OCI-LY3 (cell line): ENCODE measurements around the gene WDR72.

ENCODE experiments used
- H2AFZ ChIP-seq: fragments of 200-600, 300-600 bp; shearing (Covaris generic); 2 replicates; pipeline ENCODE4 v1.6.0; 2014; ENCODE audit warnings: antibody characterized with exemption, low read depth, low read length
- H3K27ac ChIP-seq: fragments of 200-600, 300-600 bp; sonication (generic); 2 replicates; pipeline ENCODE4 v1.5.1; 2014; ENCODE audit warnings: mild to moderate bottlenecking, low read length, moderate library complexity, mixed read lengths
- H3K27me3 ChIP-seq: fragments of 200-600, 300-600 bp; sonication (generic); 2 replicates; pipeline ENCODE4 v1.6.1; 2014; ENCODE audit warnings: low read depth, low read length, mixed read lengths
- H3K36me3 ChIP-seq: fragments of 200-600, 300-600 bp; sonication (generic); replicated peaks from 2 replicates; pipeline ENCODE3; 2014; ENCODE audit warnings: low read depth, low read length, mixed read lengths
- H3K4me1 ChIP-seq: fragments of 300-600, 200-600 bp; sonication (generic); 2 replicates; pipeline ENCODE4 v1.6.1; 2014; ENCODE audit warnings: low read length, mixed read lengths
- H3K4me2 ChIP-seq: fragments of 200-600, 300-600 bp; sonication (generic); 2 replicates; pipeline ENCODE4 v1.6.1; 2014; ENCODE audit warnings: low read length, mixed read lengths
- H3K4me3 ChIP-seq: fragments of 300-600, 200-600 bp; sonication (generic); 2 replicates; pipeline ENCODE4 v1.5.1; 2014; ENCODE audit warnings: antibody characterized with exemption, mild to moderate bottlenecking, low read length, moderate library complexity
- H3K79me2 ChIP-seq: fragments of 300-600, 200-600 bp; shearing (Covaris generic); 2 replicates; pipeline ENCODE4 v1.6.1; 2014; ENCODE audit warnings: mild to moderate bottlenecking, low read length, mixed read lengths
- H3K9ac ChIP-seq: fragments of 300-600, 200-600 bp; shearing (Covaris generic); 2 replicates; pipeline ENCODE4 v1.6.0; 2014; ENCODE audit warnings: mild to moderate bottlenecking, low read length, moderate library complexity
- H3K9me3 ChIP-seq: fragments of 200-600, 300-600 bp; shearing (Covaris generic); 2 replicates; pipeline ENCODE4 v1.6.1; 2014; ENCODE audit warnings: low read length, mixed read lengths; ENCODE audit not compliant: insufficient read depth
- H4K20me1 ChIP-seq: fragments of 200-600, 300-600 bp; sonication (generic); 2 replicates; pipeline ENCODE4 v1.6.1; 2016; ENCODE audit warnings: low read length, mixed read lengths; ENCODE audit not compliant: insufficient read depth
- CTCF ChIP-seq: fragments of 200-600, 300-600 bp; sonication (generic); IDR thresholded peaks from 2 replicates; pipeline ENCODE4 v1.5.1; 2014; ENCODE audit warnings: antibody characterized with exemption, low read length, low read depth
- EZH2phosphoT487 ChIP-seq: fragments of 200-600 bp; shearing (Covaris generic); IDR thresholded peaks from 2 replicates; pipeline ENCODE4 v1.6.1; 2018; ENCODE audit warnings: antibody characterized with exemption, mixed run types, low read depth

Gene WDR72

DNA sequence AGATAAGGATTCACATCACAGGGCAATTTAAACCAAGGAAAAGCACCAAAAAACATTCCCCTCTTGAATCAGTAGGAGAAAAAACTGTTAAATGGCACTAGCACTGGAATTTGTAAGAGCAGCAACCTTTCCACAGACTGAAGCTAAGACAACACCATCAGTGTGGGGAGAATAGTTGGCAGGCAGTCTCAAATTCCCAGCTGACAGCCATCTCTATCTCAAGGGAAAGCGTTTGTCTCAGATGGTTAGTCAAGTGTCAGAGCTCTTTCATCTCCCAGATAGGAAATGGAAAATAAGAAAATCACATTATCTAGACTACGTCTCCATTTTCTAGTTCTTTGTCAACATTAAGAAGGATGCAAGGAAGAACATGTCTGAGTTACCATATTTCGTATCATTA lies 228.7 kb downstream of the WDR72 start:
- H3K9me3 ChIP-seq, result no peaks in the 10 kb centered on the region
- H2AFZ ChIP-seq, result no peak overlapping the region
- H3K4me2 ChIP-seq, result no peak overlapping the region
- no peak overlapping the region for H3K4me3 ChIP-seq
- H3K27ac ChIP-seq, result no peak overlapping the region
- H3K36me3 ChIP-seq, result no peaks in the 10 kb centered on the region
- H3K27me3 ChIP-seq, result no peaks in the 10 kb centered on the region
- H3K4me1 ChIP-seq, result no peaks in the 10 kb centered on the region
- H4K20me1 ChIP-seq, result no peaks in the 10 kb centered on the region
- H3K9ac ChIP-seq, result no peak overlapping the region
- H3K79me2 ChIP-seq, result no peaks in the 10 kb centered on the region
- TF ChIP-seq CTCF (no peak), EZH2phosphoT487 (no peak)

DNA sequence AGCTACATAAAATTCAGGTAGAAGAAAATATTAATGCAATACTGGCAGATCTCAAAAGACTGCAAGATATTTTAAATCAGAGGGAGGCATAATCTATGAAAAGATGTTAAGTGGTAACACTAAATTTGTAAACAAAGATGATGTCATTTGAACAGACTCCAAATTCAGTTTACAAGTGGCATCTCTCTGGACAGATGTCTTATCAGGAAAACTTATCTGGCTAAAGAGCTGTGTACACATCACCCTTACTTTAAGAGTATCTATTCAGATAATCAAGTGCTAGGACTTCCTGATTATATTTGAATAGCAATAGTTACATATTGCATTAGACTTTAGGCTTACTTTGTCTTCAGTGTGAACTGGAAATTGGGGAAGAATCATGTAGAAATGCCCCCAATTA lies 231.5 kb downstream of the WDR72 start:
- Histone ChIP-seq H3K4me1 (no peaks in the 10 kb centered on the region), H3K79me2 (no peaks in the 10 kb centered on the region), H3K27me3 (no peaks in the 10 kb centered on the region), H3K9ac (no peak overlapping the region), H4K20me1 (no peaks in the 10 kb centered on the region), H3K4me2 (no peak overlapping the region), H3K9me3 (no peaks in the 10 kb centered on the region), H3K27ac (no peak overlapping the region), H3K36me3 (no peaks in the 10 kb centered on the region), H3K4me3 (no peak overlapping the region), H2AFZ (no peak overlapping the region)
- TF ChIP-seq CTCF (no peak), EZH2phosphoT487 (no peak)

DNA sequence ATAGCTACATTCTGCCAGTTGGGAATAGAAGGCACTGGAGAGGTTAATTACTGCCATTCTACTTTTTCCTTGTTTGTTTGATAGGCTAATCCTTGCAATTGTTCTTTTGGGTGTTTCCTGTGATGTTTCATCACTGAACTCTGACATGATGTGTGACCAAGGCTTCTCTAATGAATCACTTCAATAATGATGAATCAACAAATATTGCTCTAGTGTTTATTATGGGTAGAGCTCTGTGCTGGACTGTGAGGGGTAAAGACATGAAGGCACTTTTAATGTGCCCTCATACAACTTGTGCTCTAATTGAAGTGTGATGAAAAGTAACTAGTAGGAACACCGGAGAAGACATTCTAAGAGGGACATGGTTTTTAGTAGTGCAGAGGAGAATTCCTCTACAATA lies 233.6 kb downstream of the WDR72 start:
- H3K4me3 ChIP-seq, result no peak overlapping the region
- no peak overlapping the region for H2AFZ ChIP-seq
- no peaks in the 10 kb centered on the region for H3K36me3 ChIP-seq
- H4K20me1 ChIP-seq, result no peaks in the 10 kb centered on the region
- no peaks in the 10 kb centered on the region for H3K4me1 ChIP-seq
- no peaks in the 10 kb centered on the region for H3K9me3 ChIP-seq
- H3K79me2 ChIP-seq, result no peaks in the 10 kb centered on the region
- TF ChIP-seq EZH2phosphoT487, result no peak
- TF ChIP-seq CTCF, result no peak
- H3K27me3 ChIP-seq, result no peaks in the 10 kb centered on the region
- H3K4me2 ChIP-seq, result no peak overlapping the region
- no peak overlapping the region for H3K9ac ChIP-seq
- no peak overlapping the region for H3K27ac ChIP-seq

- Histone ChIP-seq H3K4me2 (no peak overlapping the region), H3K79me2 (no peaks in the 10 kb centered on the region), H4K20me1 (no peaks in the 10 kb centered on the region), H3K27ac (no peak overlapping the region), H3K9me3 (no peaks in the 10 kb centered on the region), H3K27me3 (no peaks in the 10 kb centered on the region), H3K36me3 (no peaks in the 10 kb centered on the region), H2AFZ (no peak overlapping the region), H3K4me1 (no peaks in the 10 kb centered on the region), H3K9ac (no peak overlapping the region), H3K4me3 (no peak overlapping the region)
- TF ChIP-seq EZH2phosphoT487 (no peak), CTCF (no peak)
Observed at GRCh38 chr15:53522991-53523390, 236.5 kb downstream of the WDR72 start.
